ENCODE measurements around the gene COL26A1. TPM values are rescaled to one million over a fixed set of nuclear protein-coding genes. Genes with fewer than 3 reads are reported as not detected.
"Not testable (repeated sequence)": the region's sequence is repeated elsewhere in the genome, so short reads cannot be mapped to it uniquely, and the experiment has no call there.

COL26A1 gene
- total and polyA plus RNA-seq, 8 donors = 0.20 to 0.55 (median 0.31) TPM; not detected in 5

GRCh38 chr7:101501351-101501750 is 138.7 kb downstream of the COL26A1 start:
- H3K4me1 ChIP-seq = no peaks in the 10 kb centered on the region
- 91 to 100% (median 96%) methylated on average over 2 of the region's 2 CpGs for WGBS, 5 donors
- no peaks in the 10 kb centered on the region for H3K36me3 ChIP-seq
- DNase-seq = no peak
- no peaks in the 10 kb centered on the region for H3K9me3 ChIP-seq
- no peak overlapping the region for H3K27ac ChIP-seq
- no peaks in the 10 kb centered on the region for H3K27me3 ChIP-seq
- TF ChIP-seq POLR2A (IDR thresholded peaks at IDR 0.05) (no peak), EP300 (IDR thresholded peaks at IDR 0.05) (no peak), POLR2AphosphoS5 (IDR thresholded peaks at IDR 0.05) (no peak)
- TF ChIP-seq, protein P1, sequence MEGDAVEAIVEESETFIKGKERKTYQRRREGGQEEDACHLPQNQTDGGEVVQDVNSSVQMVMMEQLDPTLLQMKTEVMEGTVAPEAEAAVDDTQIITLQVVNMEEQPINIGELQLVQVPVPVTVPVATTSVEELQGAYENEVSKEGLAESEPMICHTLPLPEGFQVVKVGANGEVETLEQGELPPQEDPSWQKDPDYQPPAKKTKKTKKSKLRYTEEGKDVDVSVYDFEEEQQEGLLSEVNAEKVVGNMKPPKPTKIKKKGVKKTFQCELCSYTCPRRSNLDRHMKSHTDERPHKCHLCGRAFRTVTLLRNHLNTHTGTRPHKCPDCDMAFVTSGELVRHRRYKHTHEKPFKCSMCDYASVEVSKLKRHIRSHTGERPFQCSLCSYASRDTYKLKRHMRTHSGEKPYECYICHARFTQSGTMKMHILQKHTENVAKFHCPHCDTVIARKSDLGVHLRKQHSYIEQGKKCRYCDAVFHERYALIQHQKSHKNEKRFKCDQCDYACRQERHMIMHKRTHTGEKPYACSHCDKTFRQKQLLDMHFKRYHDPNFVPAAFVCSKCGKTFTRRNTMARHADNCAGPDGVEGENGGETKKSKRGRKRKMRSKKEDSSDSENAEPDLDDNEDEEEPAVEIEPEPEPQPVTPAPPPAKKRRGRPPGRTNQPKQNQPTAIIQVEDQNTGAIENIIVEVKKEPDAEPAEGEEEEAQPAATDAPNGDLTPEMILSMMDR (IDR thresholded peaks at IDR 0.05) = no peak
- intact Hi-C loops (cut with DNase I; ENCODE audit: low total_unique reads) = no loop called here
- no peak overlapping the region for H3K4me3 ChIP-seq

DNA sequence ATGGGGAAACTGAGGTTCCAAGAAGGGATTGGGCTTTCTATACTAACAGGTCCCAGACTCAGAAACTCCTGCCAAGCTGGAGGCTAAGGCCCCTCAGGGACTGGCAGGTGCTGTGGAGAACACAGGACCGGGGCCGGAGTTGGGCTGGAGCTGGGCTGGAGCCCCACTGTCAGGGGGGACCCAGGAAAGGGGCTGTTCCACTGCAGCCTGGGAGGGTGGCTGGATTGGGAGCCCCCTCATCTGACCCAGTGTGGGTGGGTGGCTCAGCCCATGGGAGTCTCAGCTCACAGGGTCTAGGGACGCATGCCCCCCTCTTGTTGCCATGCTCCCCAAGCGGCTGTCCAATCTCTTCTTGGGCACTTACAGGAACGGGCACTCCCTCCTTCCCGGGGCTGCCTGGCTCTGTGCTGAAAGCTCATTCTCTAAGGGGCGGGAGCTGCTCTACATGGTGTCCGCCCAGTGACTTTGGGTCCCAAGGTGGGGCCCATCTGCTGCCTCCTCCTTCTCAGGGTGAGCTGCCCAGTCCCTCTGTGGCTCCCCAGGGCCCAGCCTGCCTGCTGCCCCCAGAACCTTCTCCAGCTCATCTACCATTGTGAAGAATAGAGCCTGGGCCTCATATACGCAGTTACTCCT is 139.9 kb downstream of the COL26A1 start:
- H3K9me3 ChIP-seq = no peaks in the 10 kb centered on the region
- WGBS, 5 donors = 78 to 93% (median 86%) methylated on average over 3 to 9 of the region's 9 CpGs
- no peak for DNase-seq
- intact Hi-C loops (cut with DNase I; ENCODE audit: low total_unique reads) = no loop called here
- no peak overlapping the region for H3K27ac ChIP-seq
- H3K36me3 ChIP-seq = no peaks in the 10 kb centered on the region
- no peaks in the 10 kb centered on the region for H3K4me1 ChIP-seq
- no peak overlapping the region for H3K4me3 ChIP-seq
- peaks cover 0 to 6% (median under 1%) of the 10 kb centered on the region in 3 donors for H3K27me3 ChIP-seq
- TF ChIP-seq POLR2AphosphoS5 (IDR thresholded peaks at IDR 0.05) (no peak), EP300 (IDR thresholded peaks at IDR 0.05) (no peak), POLR2A (IDR thresholded peaks at IDR 0.05) (no peak)
- TF ChIP-seq, protein P1 (IDR thresholded peaks at IDR 0.05) = no peak

- intact Hi-C loops (cut with DNase I; ENCODE audit: low total_unique reads); H3K9me3 ChIP-seq; DNase-seq; H3K4me3 ChIP-seq; H3K4me1 ChIP-seq; H3K27ac ChIP-seq; H3K36me3 ChIP-seq: not testable (repeated sequence)
- peaks cover 0 to 35% (median 19%) of the 10 kb centered on the region in 3 donors for H3K27me3 ChIP-seq
- WGBS, 5 donors = 77 to 90% (median 82%) methylated on average over 7 of the region's 7 CpGs
Observed at GRCh38 chr7:101505510-101505909, 142.8 kb downstream of the COL26A1 start.

DNA sequence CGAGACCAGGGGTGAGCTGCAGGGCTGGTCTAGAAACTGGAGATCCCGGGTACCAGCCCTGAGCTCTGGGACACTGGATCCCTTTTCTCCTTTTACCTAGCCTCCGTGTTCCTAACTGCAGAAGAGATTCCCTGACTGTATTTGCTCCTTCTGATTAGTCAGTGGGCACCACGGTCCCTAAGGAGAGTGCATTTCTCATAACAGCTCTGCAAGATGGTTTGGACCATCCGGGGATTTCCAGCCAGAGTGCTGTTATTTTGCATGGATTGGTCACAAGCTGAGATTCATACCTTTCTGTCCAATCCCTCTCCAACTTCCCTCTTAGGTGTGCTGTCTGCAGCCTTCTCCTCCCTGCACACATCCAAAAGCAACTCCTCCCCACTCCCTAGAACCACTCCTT is 143.9 kb downstream of the COL26A1 start:
- Histone ChIP-seq H3K4me1 (no peaks in the 10 kb centered on the region), H3K27me3 (peaks cover 0 to 45% (median 19%) of the 10 kb centered on the region in 3 donors), H3K4me3 (no peak overlapping the region), H3K9me3 (no peaks in the 10 kb centered on the region), H3K27ac (no peak overlapping the region), H3K36me3 (no peaks in the 10 kb centered on the region)
- intact Hi-C loops (cut with DNase I; ENCODE audit: low total_unique reads) = no loop called here
- WGBS, 5 donors = 46 to 65% (median 50%) methylated on average over 4 to 5 of the region's 5 CpGs
- no peak for DNase-seq
- TF ChIP-seq POLR2A (IDR thresholded peaks at IDR 0.05) (no peak), POLR2AphosphoS5 (IDR thresholded peaks at IDR 0.05) (no peak), EP300 (IDR thresholded peaks at IDR 0.05) (no peak)
- TF ChIP-seq, protein P1 (IDR thresholded peaks at IDR 0.05) = no peak

DNA sequence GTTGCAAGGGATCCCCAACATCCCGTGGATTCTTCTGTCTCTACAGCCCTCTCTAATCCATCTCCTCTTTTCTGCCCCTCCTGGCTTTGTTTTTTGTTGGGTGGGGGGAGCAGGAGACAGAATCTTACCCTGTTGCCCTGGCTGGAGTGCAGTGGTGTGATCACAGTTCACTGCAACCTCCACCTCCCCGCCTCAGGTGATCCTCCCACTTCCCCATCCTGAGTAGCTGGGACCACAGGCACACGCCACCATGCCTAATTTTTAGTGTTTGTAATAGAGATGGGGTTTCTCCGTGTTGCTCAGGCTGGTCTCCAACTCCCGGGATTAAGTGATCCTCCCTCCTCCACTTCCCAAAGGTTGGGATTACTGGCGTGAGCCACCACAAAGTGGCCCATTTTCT is 144.7 kb downstream of the COL26A1 start:
- 27 to 41% (median 33%) methylated on average over 6 of the region's 6 CpGs for WGBS, 5 donors
- H3K36me3 ChIP-seq = no peaks in the 10 kb centered on the region
- TF ChIP-seq POLR2A (IDR thresholded peaks at IDR 0.05) (no peak), EP300 (IDR thresholded peaks at IDR 0.05) (no peak), POLR2AphosphoS5 (IDR thresholded peaks at IDR 0.05) (no peak)
- TF ChIP-seq, protein P1 (IDR thresholded peaks at IDR 0.05) = no peak
- no peaks in the 10 kb centered on the region for H3K9me3 ChIP-seq
- peaks cover 0 to 52% (median 19%) of the 10 kb centered on the region in 3 donors for H3K27me3 ChIP-seq
- intact Hi-C loops (cut with DNase I; ENCODE audit: low total_unique reads) = no loop called here
- H3K4me1 ChIP-seq = no peaks in the 10 kb centered on the region
- H3K27ac ChIP-seq = no peak overlapping the region
- DNase-seq = no peak
- H3K4me3 ChIP-seq = no peak overlapping the region

All from stomach (tissue), 9 donors.